HG02678 (cell line): ENCODE data around the gene ZBTB3.
"Not testable (repeated sequence)": the region's sequence is repeated elsewhere in the genome, so short reads cannot be mapped to it uniquely, and the experiment has no call there.

Source experiments
- ATAC-seq: cut with Tn5 transposase; IDR thresholded peaks from one replicate; pipeline ENCODE4 v1.9.1; 2021; ENCODE audit warnings: mild to moderate bottlenecking, moderate library complexity; ENCODE audit not compliant: unreplicated experiment

Gene ZBTB3

GRCh38 chr11:62757846-62758788, 4.2 kb upstream of the ZBTB3 start:
- no peak for ATAC-seq

DNA sequence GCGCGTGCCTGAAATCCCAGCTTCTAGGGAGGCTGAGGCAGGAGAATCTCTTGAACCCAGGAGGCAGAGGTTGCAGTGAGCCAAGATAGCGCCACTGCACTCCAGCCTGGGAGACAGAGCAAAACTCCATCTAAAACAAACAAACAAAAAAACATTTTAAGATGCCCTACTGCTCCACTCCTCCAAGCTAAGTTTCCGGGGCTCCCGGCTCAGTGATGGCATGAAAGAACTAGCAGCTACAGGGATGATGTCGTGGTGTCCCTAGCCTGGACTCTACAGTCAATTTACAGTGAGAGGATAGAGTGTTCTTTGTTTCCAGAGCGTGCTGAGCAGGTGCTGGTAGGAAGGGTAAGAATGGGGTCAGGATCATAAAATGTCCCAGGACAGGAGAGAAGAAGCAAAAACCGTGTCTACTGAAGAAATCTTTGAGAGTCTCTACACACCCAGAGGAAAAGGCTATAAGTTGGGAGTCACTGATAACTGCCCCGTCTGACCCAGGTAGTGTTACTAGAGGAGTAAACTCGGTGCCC, 1.2 kb upstream of the ZBTB3 start:
- ATAC-seq: no peak

DNA sequence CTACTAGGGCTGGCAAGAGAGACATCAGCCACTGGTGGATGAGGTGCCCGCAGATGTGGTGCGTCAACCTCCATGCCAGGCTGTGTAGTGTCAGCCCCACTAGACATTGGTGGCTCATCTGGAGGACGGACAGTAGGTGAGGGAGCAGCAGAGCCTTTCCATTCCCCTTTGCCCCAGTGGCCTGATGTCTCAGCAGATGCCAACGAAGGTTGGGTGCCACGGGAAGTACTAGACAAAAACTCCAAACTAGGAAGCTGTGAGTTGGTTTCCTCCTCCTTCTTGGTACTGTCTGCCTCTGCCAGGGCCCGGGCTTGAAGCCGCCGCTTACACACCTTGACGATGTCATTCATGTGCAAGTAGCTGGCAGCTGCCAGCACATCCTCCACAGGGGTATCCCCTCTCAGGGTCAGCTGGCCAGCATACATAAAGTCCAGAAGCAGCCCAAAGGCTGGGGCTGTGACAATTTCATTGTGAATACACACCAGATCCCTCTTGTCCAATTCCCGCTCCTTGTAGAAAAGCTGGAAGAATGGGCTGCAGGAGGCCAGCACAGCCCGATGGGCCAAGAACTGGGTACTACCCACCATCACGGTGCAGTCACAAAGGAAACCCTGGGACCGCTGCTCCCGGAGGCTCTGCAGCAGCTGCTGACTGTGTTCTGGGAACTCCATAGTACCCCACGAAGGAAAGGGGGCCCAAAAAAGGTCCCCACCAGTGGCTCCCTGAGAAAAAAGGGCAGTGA, 795 bp downstream of the ZBTB3 start:
- no peak for ATAC-seq

DNA sequence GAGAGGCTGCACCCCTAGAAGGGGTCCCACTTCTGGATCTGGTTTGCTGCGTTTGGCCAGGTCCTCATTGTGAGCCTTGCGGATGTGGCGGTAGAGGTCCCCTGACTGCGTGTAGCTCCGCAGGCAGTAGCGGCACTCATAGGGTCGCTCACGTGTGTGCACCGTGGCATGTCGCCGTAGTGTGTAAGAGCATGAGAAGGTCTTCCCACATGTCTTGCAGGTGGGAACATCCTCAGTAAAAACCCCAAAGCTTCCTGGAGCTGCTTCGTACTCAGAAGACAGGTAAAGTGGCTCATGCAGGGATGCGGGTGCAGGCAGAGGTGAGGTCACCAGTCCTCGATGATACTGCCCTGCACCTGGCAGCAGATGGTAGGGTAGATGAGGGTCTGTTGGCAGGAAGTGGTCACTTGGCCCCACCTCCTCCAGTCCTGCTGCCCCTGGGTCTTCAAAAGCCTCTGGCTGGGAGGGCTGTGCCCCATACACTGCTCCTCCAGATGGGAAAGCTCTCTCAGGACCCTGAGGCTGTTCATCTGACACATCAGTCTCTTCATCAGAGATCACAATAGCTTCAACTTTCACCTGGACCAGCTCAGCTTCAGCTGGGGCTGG, 1.7 kb downstream of the ZBTB3 start:
- no peak for ATAC-seq

GRCh38 chr11:62749931-62750330, 4.0 kb downstream of the ZBTB3 start:
- ATAC-seq: not testable (repeated sequence)

DNA sequence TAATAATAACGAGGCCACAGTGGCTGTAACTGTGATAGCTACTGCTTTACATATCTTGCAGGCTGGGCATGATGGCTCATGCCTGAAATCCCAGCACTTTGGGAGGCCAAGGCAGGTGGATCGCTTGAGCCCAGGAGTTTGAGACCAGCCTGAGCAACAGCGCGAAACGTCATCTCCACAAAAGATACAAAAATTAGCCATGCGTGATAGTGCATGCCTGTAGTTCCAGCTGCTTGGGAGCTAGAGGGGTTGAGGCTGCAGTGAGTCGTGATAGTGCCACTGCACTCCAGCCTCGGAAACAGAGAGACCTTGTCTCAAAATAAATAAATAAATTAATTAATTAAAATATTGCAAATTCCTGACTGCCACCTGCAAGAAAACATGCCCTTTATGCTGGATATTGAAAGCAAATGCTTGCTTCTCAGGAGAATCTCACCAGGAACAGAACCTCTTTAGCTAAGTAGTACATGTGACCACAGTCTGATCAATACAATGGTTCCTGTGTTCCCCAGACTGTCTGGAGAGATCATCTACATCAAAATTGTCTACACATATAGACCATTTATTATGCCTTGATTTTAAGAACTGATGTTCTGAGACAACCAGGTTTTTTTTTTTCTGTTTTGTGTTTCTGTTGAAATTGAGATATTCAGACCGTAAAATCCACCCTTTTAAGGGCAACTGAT, 6.3 kb downstream of the ZBTB3 start:
- ATAC-seq: no peak

- ATAC-seq: no peak
These were observed 16.8 kb downstream of the ZBTB3 start for GRCh38 chr11:62737196-62737595.

DNA sequence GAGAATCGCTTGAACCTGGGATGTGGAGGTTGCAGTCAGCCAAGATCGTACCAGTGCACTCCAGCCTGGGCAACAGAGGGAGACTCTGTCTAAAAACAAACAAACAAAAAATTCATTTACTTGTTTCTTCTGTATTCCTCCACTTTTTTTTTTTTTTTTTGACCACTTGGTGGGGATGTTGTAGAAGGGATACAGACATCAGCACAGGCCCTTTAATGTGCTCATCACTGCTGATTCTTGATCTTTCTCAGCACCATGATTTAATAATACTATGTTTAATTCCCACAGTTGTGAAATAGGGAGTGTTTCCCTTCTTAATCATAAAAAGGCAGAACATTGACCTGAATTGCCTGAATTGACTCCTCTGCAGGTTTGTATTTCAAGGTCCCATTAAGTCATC, 21.1 kb downstream of the ZBTB3 start:
- ATAC-seq: no peak

- not testable (repeated sequence) for ATAC-seq
These were observed 23.9 kb downstream of the ZBTB3 start for GRCh38 chr11:62730076-62730475.

GRCh38 chr11:62728171-62728988, 25.6 kb downstream of the ZBTB3 start, which contains the start of gene TTC9C:
TTC9C (plus strand) TSS chr11:62728486; CDS start chr11:62728849, 363 bp downstream.
- ATAC-seq: peak; percentile 26

GRCh38 chr11:62727872-62728170, 26.1 kb downstream of the ZBTB3 start:
- ATAC-seq: peak; percentile 59

GRCh38 chr11:62727165-62727871, 26.6 kb downstream of the ZBTB3 start, which contains the start of gene HNRNPUL2:
HNRNPUL2 (minus strand) TSS chr11:62727457; CDS start chr11:62727156, 301 bp downstream.
- peak; percentile 65 for ATAC-seq

DNA sequence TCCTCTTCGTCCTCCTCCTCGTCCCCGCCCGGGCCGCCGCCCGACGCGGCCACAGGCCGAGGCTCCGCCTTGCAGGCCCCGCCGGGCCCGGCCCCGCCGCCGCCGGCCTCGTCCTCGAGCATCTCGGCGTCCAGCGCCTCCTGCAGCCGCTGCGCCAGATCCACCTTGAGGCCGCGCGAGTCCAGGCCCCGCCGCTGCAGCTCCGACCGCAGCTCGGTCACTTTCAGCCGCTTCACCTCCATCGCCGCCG, 27.1 kb downstream of the ZBTB3 start:
- no peak for ATAC-seq

GRCh38 chr11:62726156-62726914, 27.6 kb downstream of the ZBTB3 start:
- peak; percentile 1 for ATAC-seq

- no peak for ATAC-seq
These were observed 28.3 kb downstream of the ZBTB3 start for GRCh38 chr11:62725646-62726045.

DNA sequence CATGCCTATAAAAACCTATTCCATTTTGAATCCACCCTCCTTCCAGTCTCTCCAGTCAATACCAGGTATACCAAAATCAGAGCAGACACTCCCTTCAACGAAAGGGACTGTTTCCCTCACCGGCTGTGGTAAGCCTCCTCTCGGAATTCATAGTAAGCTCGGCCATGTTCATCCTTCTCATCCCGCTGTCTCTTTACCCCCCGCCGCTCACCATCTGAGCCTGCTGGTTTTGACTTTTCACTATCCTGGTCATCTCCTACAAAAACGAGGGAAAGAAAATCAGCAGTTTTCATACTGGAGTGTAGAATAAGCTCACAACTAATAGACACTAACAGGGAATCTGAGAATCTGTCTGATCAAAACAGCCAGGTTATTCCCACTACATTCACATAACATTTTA, 29.8 kb downstream of the ZBTB3 start:
- no peak for ATAC-seq

DNA sequence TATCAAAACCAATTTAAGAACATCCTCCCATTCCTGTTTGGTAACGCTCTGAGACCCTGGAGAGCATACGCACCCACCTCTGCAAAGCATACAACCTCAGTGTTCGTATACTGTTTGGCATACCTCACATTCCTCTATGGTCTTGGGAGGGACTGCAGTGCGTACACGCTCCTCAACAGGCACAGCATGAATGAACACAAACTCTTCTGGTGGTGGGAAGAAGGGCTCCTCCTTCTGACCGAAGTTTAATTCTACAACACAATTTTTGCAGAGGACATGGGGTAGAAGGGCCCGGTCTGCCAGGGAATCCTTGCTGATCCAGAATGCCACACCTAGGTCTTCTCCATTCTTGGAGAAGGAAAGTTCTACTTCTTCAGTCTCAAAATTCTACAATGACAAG, 32.0 kb downstream of the ZBTB3 start:
- ATAC-seq: no peak

GRCh38 chr11:62719302-62719978, 34.5 kb downstream of the ZBTB3 start:
- no peak for ATAC-seq
